ENCODE results near the gene CDK18. TPM values are rescaled to one million over a fixed set of nuclear protein-coding genes. Genes with fewer than 3 reads are reported as not detected.

The CDK18 gene
- total RNA-seq, 1 experiment from 2014 or later: 38.5 TPM

- no peak for TF ChIP-seq CTCF (conservative IDR thresholded peaks at IDR 0.05)
- Histone ChIP-seq H3K27ac (ENCODE audit: insufficient read length, low read depth, low read length) (no peak overlapping the region), H2BK120ac (ENCODE audit: low read depth, low read length, poor library complexity, severe bottlenecking) (no peak overlapping the region), H2AFZ (ENCODE audit: low read length) (no peak overlapping the region), H3K4me2 (ENCODE audit: insufficient read depth, insufficient read length, low read length) (no peak overlapping the region), H3K56ac (ENCODE audit: insufficient read length, low read depth, low read length) (no peak overlapping the region), H4K5ac (ENCODE audit: insufficient read length, low read depth, low read length) (no peak overlapping the region), H3K79me1 (ENCODE audit: insufficient read depth, low read depth, low read length, poor library complexity, severe bottlenecking) (no peaks in the 10 kb centered on the region), H4K91ac (ENCODE audit: insufficient read length, low read depth, low read length) (no peak overlapping the region), H3K23ac (ENCODE audit: insufficient read length, low read depth, low read length) (no peak overlapping the region), H3K9ac (ENCODE audit: extremely low read depth, insufficient read length, low read length) (no peak overlapping the region), H2BK15ac (ENCODE audit: low read depth, low read length) (no peak overlapping the region), H3K79me2 (ENCODE audit: insufficient read depth, low read length) (no peaks in the 10 kb centered on the region), H4K20me1 (ENCODE audit: control insufficient read depth, insufficient read depth, insufficient read length) (peaks cover 2% of the 10 kb centered on the region), H3K23me2 (ENCODE audit: insufficient read length, low read depth, low read length, poor library complexity, severe bottlenecking) (no peaks in the 10 kb centered on the region), H4K8ac (replicated peaks; ENCODE audit: insufficient read length, low read depth, low read length) (no peak overlapping the region), H3K4ac (ENCODE audit: low read depth, low read length) (no peak overlapping the region), H3K14ac (ENCODE audit: insufficient read depth, low read length) (0 out of 2 replicates have a peak overlapping the region, but pooled peaks have one; percentile 34), H3T11ph (ENCODE audit: low read length) (no peak overlapping the region), H2BK12ac (ENCODE audit: insufficient read length, low read depth, low read length) (no peak overlapping the region), H2BK5ac (ENCODE audit: insufficient read length, low read length) (no peak overlapping the region), H3K18ac (ENCODE audit: insufficient read length, low read depth, low read length) (peak overlapping the region; percentile 9), H3K27me3 (ENCODE audit: insufficient read depth, low read length) (no peaks in the 10 kb centered on the region; the same call in 1 of the 2 replicates), H3K9me3 (ENCODE audit: control insufficient read depth, low read depth, low read length) (no peaks in the 10 kb centered on the region), H2AK5ac (ENCODE audit: insufficient read length, low read length) (no peak overlapping the region), H3K4me1 (ENCODE audit: insufficient read depth, low read length) (peaks cover 4% of the 10 kb centered on the region; the same call in 1 of the 2 replicates), H2BK20ac (ENCODE audit: low read depth, low read length, poor library complexity, severe bottlenecking) (no peak overlapping the region)
- no peaks in the 10 kb centered on the region for H3K36me3 Mint-ChIP-seq (ENCODE audit: insufficient read depth in 1 of 3, low read depth in 3 of 3)
- DNase-seq: no peak
- no peak overlapping the region for H3K4me3 Mint-ChIP-seq
- no CpG with 5 or more reads among the region's 11 CpGs for WGBS (ENCODE audit: extremely low coverage, insufficient read length, low lambda C conversion rate)
- peaks cover 54 to 59% of the 10 kb centered on the region in 2 experiments for H3K4me1 Mint-ChIP-seq
- no peaks in the 10 kb centered on the region; a peak in 1 of 5 replicates for H3K9me3 Mint-ChIP-seq
- no peak overlapping the region for H3K27ac Mint-ChIP-seq
- peaks cover 55% of the 10 kb centered on the region for H3K27me3 Mint-ChIP-seq (ENCODE audit: low read depth)
Observed at GRCh38 chr1:205481218-205481617, 23.3 kb upstream of the CDK18 start.
